Osteoblast (primary cell): ENCODE results near the gene SH3RF2. TPM values are rescaled to one million over a fixed set of nuclear protein-coding genes. Genes with fewer than 3 reads are reported as not detected.

Experiments used
- DNase-seq: peaks from one replicate; pipeline ENCODE4 v3.0.0; 2011; ENCODE audit warnings: low spot score, mixed read lengths; ENCODE audit not compliant: insufficient read length; ENCODE audit errors: missing footprints
- H2AFZ ChIP-seq: 2 replicates; pipeline ENCODE4 v1.6.0; 2011; ENCODE audit warnings: mild to moderate bottlenecking, low read length
- H3K27ac ChIP-seq: 2 replicates; pipeline ENCODE4 v1.5.1; 2011; ENCODE audit warnings: mild to moderate bottlenecking, low read depth, low read length, moderate library complexity
- H3K27me3 ChIP-seq: 2 replicates; pipeline ENCODE4 v1.6.0; 2012; ENCODE audit warnings: mild to moderate bottlenecking, control low read depth, inconsistent platforms, low read length, moderate library complexity; ENCODE audit not compliant: insufficient read depth
- H3K36me3 ChIP-seq: 2 replicates; pipeline ENCODE4 v1.5.1; 2011; ENCODE audit warnings: mild to moderate bottlenecking, low read length, control low read depth, moderate library complexity; ENCODE audit not compliant: insufficient read depth
- H3K4me1 ChIP-seq: 2 replicates; pipeline ENCODE4 v1.5.1; 2011; ENCODE audit warnings: mild to moderate bottlenecking, low read length, control low read depth, moderate library complexity; ENCODE audit not compliant: insufficient read depth
- H3K4me2 ChIP-seq: 2 replicates; pipeline ENCODE4 v1.6.0; 2011; ENCODE audit warnings: mild to moderate bottlenecking, low read length; ENCODE audit not compliant: insufficient read depth
- H3K4me3 ChIP-seq: fragments of 200-600 bp; sonication (generic); 3 replicates; pipeline ENCODE4 v1.5.1; 2012; ENCODE audit warnings: mild to moderate bottlenecking, low read length, inconsistent platforms; ENCODE audit not compliant: insufficient read depth
- H3K79me2 ChIP-seq: 2 replicates; pipeline ENCODE4 v1.6.0; 2012; ENCODE audit warnings: mild to moderate bottlenecking, low read length, control low read depth, inconsistent platforms; ENCODE audit not compliant: insufficient read depth
- H3K9me3 ChIP-seq: 2 replicates; pipeline ENCODE4 v1.5.1; 2011; ENCODE audit warnings: low read depth, low read length, control low read depth
- H4K20me1 ChIP-seq: 2 replicates; pipeline ENCODE4 v1.6.0; 2012; ENCODE audit warnings: mild to moderate bottlenecking, low read length, control low read depth; ENCODE audit not compliant: insufficient read depth
- total RNA-seq: library from RNA; depleted of rRNA; stranded (reverse); fragments of >200 nt; gene quantifications from 2 replicates; pipeline ENCODE4 v1.2.3, GENCODE V29; 2012
- TF ChIP-seq, protein P1 (sequence below): IDR thresholded peaks from 2 replicates; pipeline ENCODE4 v1.5.1; 2011; ENCODE audit warnings: mild to moderate bottlenecking, low read depth, low read length, moderate library complexity; ENCODE audit errors: extremely low read depth

SH3RF2 gene
- total RNA-seq, 1 donor, result 4.0 TPM

DNA sequence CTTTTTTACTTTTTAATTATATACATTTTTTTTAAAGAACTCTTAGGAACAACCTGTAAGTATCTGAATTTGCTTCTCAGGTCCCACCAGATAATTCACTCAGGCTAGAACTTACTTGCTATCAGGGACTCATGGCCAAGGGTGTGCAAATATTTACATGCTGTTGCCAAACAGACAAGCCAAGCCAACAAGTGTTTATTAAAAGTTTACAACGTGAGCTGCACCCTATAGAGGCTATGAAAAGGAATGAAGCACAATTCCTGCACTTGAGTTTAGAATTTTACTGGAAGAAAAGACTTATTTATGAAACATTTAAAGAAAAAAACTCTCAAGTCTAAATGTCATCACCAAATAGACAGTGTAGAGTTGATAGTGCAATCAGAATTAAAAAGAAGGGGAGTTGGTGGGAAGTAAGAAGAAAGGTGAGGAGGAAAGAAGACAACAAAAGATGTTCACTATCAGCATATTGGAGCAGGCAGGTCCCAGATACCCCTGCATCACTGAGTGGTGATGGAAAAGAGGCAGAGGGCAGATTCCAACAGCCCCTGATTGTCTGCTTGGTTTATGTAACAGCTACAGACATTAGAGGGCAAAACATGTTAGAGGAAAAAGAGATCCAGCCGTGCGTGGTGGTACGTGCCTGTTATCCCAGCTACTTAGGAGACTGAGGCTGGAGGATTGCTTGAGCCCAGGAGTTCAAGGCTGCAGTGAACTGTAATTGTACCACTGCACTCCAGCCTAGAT is 32.8 kb downstream of the SH3RF2 start:
- TF ChIP-seq, protein P1, sequence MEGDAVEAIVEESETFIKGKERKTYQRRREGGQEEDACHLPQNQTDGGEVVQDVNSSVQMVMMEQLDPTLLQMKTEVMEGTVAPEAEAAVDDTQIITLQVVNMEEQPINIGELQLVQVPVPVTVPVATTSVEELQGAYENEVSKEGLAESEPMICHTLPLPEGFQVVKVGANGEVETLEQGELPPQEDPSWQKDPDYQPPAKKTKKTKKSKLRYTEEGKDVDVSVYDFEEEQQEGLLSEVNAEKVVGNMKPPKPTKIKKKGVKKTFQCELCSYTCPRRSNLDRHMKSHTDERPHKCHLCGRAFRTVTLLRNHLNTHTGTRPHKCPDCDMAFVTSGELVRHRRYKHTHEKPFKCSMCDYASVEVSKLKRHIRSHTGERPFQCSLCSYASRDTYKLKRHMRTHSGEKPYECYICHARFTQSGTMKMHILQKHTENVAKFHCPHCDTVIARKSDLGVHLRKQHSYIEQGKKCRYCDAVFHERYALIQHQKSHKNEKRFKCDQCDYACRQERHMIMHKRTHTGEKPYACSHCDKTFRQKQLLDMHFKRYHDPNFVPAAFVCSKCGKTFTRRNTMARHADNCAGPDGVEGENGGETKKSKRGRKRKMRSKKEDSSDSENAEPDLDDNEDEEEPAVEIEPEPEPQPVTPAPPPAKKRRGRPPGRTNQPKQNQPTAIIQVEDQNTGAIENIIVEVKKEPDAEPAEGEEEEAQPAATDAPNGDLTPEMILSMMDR, result no peak

DNA sequence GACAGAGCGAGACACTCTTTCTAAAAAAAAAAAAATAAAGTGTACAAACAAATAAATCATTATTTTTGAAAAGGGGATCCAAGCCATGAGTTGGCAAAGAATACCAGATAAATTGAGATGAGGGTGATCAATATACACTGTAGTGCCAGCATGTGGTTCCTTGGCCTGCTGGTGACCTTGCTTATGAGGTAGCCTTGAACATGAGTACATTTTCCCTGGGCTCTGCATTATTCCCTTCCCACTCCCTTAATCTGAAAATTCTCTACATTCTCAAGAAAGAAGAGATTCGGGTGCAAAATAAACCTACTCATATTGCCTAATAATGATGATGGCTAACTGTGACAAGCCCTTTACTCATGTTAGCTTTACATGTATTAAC is 33.3 kb downstream of the SH3RF2 start:
- TF ChIP-seq, protein P1, result no peak
- Histone ChIP-seq H3K79me2 (no peaks in the 10 kb centered on the region), H3K9me3 (no peaks in the 10 kb centered on the region), H4K20me1 (no peaks in the 10 kb centered on the region), H3K4me2 (no peak overlapping the region), H3K4me1 (peaks cover 3% of the 10 kb centered on the region), H3K4me3 (no peak overlapping the region), H2AFZ (no peak overlapping the region), H3K27ac (no peak overlapping the region), H3K27me3 (no peaks in the 10 kb centered on the region), H3K36me3 (no peaks in the 10 kb centered on the region)
- no peak for DNase-seq

More for the DNA sequence above, 32.8 kb downstream of the SH3RF2 start:
- Histone ChIP-seq H3K79me2 (no peaks in the 10 kb centered on the region), H2AFZ (no peak overlapping the region), H3K27me3 (no peaks in the 10 kb centered on the region), H3K4me1 (no peaks in the 10 kb centered on the region), H3K4me2 (no peak overlapping the region), H3K9me3 (no peaks in the 10 kb centered on the region), H3K27ac (no peak overlapping the region), H4K20me1 (no peaks in the 10 kb centered on the region), H3K4me3 (no peak overlapping the region), H3K36me3 (no peaks in the 10 kb centered on the region)
- DNase-seq, result no peak

DNA sequence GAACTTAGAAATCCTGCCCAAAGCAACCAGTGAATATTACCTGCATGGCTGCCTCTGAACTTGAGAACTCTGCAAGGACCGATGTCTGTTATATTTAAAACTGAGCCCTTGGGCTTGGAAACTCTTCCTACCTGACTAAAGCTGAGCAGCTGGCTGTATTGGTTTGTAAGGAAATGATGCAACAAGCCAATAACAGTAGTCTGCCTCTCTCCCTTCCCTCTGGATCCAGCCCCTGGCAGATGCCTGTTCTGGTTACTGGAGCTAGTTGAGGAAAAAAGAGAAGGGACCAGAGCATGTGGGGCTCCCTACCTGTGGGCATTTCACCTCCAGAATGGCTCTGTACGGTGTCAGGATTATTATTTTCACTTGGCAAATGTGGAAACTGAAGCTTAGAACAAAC is 34.7 kb downstream of the SH3RF2 start:
- no peak for DNase-seq
- no peaks in the 10 kb centered on the region for H3K79me2 ChIP-seq
- no peaks in the 10 kb centered on the region for H3K9me3 ChIP-seq
- no peak overlapping the region for H3K27ac ChIP-seq
- H3K4me3 ChIP-seq, result no peak overlapping the region
- no peaks in the 10 kb centered on the region for H4K20me1 ChIP-seq
- H3K27me3 ChIP-seq, result no peaks in the 10 kb centered on the region
- TF ChIP-seq, protein P1, result no peak
- H2AFZ ChIP-seq, result no peak overlapping the region
- H3K4me2 ChIP-seq, result no peak overlapping the region
- H3K36me3 ChIP-seq, result no peaks in the 10 kb centered on the region
- H3K4me1 ChIP-seq, result peaks cover 17% of the 10 kb centered on the region

DNA sequence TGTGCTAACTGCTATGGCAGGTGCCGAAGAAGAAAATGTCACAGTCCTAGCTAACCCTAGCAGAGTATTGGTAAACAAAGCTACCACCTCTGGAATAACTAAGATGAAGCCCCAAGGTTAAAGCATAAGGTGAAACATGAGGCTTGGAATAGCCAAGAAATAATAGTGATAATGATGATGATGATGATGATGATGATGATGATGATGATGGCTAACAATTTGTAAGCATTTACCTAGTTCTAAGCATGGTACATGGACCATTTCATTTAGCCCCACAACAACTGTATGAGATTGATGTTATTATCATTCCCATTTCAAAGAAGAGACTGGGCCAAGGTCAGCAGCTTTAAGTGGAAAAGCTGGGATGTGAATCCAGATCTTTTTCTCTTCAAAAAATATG is 35.3 kb downstream of the SH3RF2 start:
- H4K20me1 ChIP-seq, result no peaks in the 10 kb centered on the region
- no peaks in the 10 kb centered on the region for H3K27me3 ChIP-seq
- no peaks in the 10 kb centered on the region for H3K9me3 ChIP-seq
- no peaks in the 10 kb centered on the region for H3K79me2 ChIP-seq
- no peak overlapping the region for H3K27ac ChIP-seq
- DNase-seq, result no peak
- peaks cover 23% of the 10 kb centered on the region for H3K4me1 ChIP-seq
- no peak overlapping the region for H3K4me2 ChIP-seq
- no peak overlapping the region for H2AFZ ChIP-seq
- TF ChIP-seq, protein P1, result no peak
- H3K4me3 ChIP-seq, result no peak overlapping the region
- H3K36me3 ChIP-seq, result no peaks in the 10 kb centered on the region
